AG09309 (cell line): ENCODE measurements around the gene RIF1.

Experiments
- DNase-seq: peaks from one replicate; pipeline ENCODE4 v3.0.0-alpha.2; 2010; ENCODE audit warnings: low read depth
- H3K4me3 ChIP-seq: 2 replicates; pipeline ENCODE4 v1.5.1; 2011; ENCODE audit warnings: mild to moderate bottlenecking, low read depth, low read length, moderate library complexity; ENCODE audit not compliant: control insufficient read depth
- CTCF ChIP-seq: IDR thresholded peaks from 2 replicates; pipeline ENCODE4 v1.5.1; 2011; ENCODE audit warnings: mild to moderate bottlenecking, low read depth, low read length, inconsistent platforms; ENCODE audit not compliant: insufficient read depth, control insufficient read depth; ENCODE audit errors: missing control alignments

Gene RIF1

GRCh38 chr2:151399981-151400380 is 9.7 kb upstream of the RIF1 start:
- DNase-seq: no peak
- no peak overlapping the region for H3K4me3 ChIP-seq
- no peak for TF ChIP-seq CTCF

GRCh38 chr2:151401149-151401548 is 8.6 kb upstream of the RIF1 start:
- no peak for TF ChIP-seq CTCF
- no peak for DNase-seq
- H3K4me3 ChIP-seq: no peak overlapping the region

- TF ChIP-seq CTCF: no peak
- no peak for DNase-seq
Measured at GRCh38 chr2:151403914-151404313, 5.8 kb upstream of the RIF1 start.

GRCh38 chr2:151405376-151405775 is 4.3 kb upstream of the RIF1 start:
- TF ChIP-seq CTCF: no peak
- DNase-seq: no peak
- H3K4me3 ChIP-seq: no peak overlapping the region

More at GRCh38 chr2:151403914-151404313, 5.8 kb upstream of the RIF1 start:
- no peak overlapping the region for H3K4me3 ChIP-seq

GRCh38 chr2:151407281-151407680 is 2.4 kb upstream of the RIF1 start:
- H3K4me3 ChIP-seq: no peak overlapping the region
- TF ChIP-seq CTCF: no peak
- DNase-seq: no peak

- no peak for TF ChIP-seq CTCF
- DNase-seq: no peak
- H3K4me3 ChIP-seq: no peak overlapping the region
Measured at GRCh38 chr2:151408788-151409600, 708 bp upstream of the RIF1 start.
